NCI-H748 treated with DMSO at 0.1 percent for 48 hours (cell line): ENCODE results near the gene C5.

Experiments
- DNase-seq: peaks from one replicate; lab custom pipeline; 2025; lab: John Stamatoyannopoulos, UW

C5 gene

DNA sequence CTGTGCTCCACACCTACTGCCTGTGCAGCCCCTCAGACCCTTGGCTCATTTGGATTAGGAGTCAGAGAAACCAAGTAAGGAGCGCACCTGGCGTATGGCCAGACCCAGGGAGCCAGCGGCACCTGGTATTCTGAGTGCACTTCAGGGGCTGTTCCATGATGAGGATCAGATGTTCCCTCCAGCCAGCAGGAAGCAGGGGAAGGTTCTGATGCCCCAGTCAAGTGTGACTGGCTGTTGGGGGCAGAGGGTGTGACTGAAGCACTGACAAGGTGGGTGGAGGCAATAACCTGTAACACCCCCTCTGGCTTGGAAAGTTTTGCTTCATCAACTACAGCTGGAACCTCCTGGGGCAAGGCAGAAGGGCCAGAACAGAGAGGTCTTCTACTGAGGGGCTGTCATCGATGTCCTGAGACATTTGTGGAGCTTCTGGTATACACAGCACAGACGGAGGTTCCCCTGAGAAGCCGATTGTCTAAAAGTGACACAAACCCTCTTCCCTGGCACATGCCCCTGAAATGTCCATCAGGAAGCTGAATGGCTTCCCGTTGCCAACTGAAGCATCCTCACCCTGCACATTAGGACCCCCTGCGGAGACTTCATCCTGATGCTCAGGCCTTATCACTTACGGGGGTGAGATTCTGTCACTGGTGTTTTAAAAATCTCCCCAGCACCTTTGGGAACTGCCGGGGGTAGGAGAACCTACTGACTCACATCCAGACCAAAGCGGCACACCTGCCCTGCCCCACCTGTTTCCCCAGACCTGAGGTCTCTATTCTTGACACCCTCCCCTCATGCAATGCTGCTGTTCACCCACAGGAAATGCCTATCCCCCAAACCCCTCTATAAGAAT is 144.5 kb downstream of the C5 start:
- no peak for DNase-seq

DNA sequence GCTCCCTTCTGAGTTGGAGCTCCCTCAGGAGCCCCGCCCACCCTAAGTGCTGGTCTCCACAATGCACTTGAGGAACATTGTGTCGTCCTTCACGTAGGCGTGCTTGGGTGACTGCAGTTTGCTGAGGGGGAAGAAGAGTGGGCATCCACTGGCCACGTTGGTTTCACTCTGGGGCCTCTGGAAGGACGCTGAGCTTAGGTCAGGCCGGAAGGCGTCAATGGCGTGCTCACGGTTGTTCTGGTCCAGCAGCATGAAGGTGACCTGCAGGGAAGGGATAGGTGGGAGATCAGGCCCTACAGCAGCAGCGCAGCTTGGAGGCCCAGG is 145.1 kb downstream of the C5 start:
- no peak for DNase-seq

DNA sequence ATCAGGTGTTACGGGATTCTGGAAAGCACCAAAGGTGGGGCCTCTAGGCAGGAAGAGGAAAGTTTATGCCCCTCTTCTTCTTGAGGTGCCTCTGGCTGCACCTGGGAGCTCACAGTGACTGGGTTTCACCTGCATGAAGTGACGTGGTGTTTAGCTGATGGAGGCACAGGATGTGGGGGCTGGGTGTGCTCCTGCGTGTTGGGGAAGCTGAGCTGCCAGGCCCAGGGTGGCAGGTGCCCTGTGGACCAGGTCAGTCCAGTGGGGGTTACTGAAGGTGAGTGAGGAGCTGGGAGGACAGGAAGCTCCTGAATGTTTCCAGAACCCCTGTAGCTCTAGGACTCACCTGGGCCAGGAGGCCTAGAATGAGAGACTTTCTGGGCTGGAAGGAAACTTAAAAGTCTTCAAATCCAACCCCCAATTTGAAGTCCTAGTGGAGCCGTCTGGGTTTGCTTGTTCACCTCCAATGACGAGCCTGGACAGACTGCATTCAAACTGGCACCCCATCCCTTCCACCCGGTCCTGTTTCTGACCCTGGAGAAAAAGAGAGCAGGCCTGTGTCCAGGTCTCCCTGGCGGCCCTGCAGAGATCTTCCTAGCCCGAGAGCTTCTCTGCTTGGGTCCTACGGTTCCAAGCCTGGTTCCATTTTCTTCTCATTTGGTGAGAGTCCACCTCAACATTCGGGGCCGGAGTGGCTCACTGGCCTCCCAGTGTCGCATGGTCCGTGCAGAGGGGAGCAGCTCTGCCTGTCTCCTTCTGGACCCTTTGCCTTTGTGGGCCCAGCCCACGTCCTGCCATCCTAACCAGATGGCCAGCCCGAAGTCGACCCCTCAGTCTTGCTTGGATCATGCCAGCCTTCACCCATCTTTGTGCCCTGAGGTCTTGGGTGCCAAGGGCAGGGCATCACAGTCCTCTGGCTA is 145.8 kb downstream of the C5 start:
- DNase-seq, result no peak

DNA sequence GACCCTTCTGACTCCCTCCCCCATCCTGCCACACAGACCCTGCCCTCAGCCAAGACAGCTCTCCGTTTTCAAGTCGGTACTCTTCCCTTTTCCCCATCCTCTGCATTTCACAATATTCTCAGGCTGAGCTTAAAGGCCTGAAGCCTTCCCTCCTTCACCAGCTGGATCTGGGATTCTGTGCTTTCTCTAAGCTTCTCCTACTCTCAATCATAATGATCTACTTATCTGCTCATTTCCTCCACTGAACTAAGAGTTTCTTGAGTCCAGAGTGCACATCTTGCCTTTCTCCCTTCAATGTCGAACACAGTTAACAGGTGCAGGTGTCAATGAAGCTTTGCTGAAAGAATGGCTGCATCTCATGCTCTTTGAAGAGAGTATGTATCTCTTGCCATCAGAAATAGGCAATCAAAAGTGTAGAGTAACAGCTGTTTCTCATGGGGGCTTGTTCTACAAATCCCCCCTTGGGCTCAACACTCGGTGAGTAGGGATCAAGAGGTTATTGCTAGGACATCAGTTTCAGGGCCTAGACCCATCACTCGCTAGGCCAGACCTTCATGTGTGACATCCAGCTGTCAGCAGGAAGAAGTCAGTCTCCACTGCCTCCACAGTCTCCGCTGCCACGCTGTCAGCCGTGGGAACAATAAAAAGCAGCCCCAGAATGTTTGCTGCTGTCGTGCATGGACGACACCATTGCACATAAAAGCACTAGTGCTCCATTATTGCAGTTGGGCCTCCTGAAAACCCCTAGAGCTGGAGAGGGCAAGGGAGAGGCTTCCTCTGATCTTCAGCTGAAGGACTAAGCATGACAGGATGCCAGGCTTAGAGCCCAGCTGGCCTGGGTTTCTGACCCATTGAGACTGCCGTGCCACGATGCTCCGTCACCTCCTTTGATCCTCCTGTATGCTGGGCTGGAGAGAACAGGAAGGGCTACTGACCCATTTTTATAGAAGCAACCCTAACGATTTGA is 147.2 kb downstream of the C5 start:
- no peak for DNase-seq
